Measurements from ENCODE around the gene PEBP1.

DNA sequence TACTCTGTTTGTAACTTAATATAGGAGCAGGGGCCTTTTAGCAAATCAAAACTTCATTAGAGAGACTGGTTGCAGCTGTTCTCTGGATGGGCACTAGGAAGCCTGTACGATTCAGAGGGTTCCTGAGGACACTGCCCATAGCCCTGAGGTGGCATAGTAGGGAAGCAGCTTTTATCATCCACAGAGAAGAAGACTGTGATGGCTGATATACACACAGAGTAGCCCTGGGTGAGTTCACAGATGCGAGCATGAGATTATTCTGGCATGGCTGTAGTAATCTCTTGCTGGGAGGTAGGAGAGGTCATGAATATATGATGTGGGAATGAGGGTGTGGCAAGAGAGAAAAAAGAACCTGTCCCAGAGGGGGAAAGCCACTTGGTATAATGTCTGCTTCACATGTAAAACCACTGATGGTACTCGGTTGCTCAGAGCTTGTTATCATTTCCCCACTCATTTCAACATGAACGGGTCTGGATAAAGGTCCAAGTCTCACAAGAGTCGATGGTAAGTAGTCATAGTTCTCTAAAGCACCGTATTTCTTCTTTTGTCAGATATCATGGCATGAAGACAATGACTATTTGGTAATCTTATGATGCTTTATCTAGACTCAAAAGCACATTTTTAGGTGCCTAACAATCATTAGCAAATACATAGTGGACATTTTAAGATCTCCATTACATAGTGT, 52.0 kb downstream of the PEBP1 start:
- TF ChIP-seq, protein P1, sequence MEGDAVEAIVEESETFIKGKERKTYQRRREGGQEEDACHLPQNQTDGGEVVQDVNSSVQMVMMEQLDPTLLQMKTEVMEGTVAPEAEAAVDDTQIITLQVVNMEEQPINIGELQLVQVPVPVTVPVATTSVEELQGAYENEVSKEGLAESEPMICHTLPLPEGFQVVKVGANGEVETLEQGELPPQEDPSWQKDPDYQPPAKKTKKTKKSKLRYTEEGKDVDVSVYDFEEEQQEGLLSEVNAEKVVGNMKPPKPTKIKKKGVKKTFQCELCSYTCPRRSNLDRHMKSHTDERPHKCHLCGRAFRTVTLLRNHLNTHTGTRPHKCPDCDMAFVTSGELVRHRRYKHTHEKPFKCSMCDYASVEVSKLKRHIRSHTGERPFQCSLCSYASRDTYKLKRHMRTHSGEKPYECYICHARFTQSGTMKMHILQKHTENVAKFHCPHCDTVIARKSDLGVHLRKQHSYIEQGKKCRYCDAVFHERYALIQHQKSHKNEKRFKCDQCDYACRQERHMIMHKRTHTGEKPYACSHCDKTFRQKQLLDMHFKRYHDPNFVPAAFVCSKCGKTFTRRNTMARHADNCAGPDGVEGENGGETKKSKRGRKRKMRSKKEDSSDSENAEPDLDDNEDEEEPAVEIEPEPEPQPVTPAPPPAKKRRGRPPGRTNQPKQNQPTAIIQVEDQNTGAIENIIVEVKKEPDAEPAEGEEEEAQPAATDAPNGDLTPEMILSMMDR (IDR thresholded peaks at IDR 0.05; ENCODE audit: poor library complexity, severe bottlenecking) = no peak
- TF ChIP-seq EP300 (conservative IDR thresholded peaks at IDR 0.05; ENCODE audit: poor library complexity, severe bottlenecking) = no peak
- TF ChIP-seq SMC3 (conservative IDR thresholded peaks at IDR 0.05; ENCODE audit: poor library complexity) = no peak
- no peak for TF ChIP-seq EZH2 (IDR thresholded peaks at IDR 0.05; ENCODE audit: borderline replicate concordance, insufficient read depth, low read length, poor library complexity, severe bottlenecking)
- TF ChIP-seq TAF1 (IDR thresholded peaks at IDR 0.05; ENCODE audit: low read depth) = no peak
- TF ChIP-seq MXI1 (conservative IDR thresholded peaks at IDR 0.05; ENCODE audit: poor library complexity, severe bottlenecking) = no peak
